Neural progenitor cell (in vitro differentiated cells): ENCODE results near the gene DCTN3.

ENCODE experiments used
- EZH2 ChIP-seq: fragments of 200-600 bp; sonication (generic); IDR thresholded peaks from 2 replicates; pipeline ENCODE4 v1.6.1; 2017; ENCODE audit warnings: antibody characterized with exemption, mild to moderate bottlenecking, moderate library complexity
- TF ChIP-seq, protein P1 (sequence below): fragments of 200-600 bp; sonication (generic); IDR thresholded peaks from 2 replicates; pipeline ENCODE4 v1.5.1; 2017; ENCODE audit warnings: antibody characterized with exemption, mild to moderate bottlenecking

DNA sequence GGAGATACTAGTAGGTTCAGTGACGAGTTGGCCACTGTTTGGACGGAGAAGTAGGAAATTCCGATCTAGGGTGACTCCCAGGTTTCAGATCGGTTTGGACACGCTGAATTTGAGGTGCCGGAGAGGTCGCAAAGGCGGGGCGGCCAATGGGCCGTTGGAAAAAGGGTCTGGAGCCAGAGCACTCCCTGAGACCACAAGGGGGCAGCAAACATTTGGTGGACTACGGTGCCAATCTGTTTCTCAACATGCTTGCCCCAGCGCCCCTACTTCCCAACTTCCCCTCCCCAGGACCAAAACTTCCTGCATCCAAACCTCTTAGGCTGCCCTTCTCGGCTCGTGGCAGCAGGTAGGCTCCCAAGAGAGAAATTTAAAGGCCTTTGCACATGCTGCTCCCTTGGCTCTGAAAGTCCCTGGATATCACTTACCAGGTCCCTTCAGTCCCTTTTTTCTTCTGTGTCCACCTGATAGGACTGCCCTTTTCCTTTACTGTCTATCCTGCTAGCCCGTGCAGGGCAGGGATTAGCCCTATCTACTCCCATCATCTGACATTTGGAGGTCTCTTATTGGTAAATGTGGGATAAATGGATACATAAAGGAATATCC lies 7.4 kb downstream of the DCTN3 start:
- TF ChIP-seq, protein P1, sequence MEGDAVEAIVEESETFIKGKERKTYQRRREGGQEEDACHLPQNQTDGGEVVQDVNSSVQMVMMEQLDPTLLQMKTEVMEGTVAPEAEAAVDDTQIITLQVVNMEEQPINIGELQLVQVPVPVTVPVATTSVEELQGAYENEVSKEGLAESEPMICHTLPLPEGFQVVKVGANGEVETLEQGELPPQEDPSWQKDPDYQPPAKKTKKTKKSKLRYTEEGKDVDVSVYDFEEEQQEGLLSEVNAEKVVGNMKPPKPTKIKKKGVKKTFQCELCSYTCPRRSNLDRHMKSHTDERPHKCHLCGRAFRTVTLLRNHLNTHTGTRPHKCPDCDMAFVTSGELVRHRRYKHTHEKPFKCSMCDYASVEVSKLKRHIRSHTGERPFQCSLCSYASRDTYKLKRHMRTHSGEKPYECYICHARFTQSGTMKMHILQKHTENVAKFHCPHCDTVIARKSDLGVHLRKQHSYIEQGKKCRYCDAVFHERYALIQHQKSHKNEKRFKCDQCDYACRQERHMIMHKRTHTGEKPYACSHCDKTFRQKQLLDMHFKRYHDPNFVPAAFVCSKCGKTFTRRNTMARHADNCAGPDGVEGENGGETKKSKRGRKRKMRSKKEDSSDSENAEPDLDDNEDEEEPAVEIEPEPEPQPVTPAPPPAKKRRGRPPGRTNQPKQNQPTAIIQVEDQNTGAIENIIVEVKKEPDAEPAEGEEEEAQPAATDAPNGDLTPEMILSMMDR: peak; percentile 89
- TF ChIP-seq EZH2: no peak
